ENCODE measurements around the gene MT2A. TPM values are rescaled to one million over a fixed set of nuclear protein-coding genes. Genes with fewer than 3 reads are reported as not detected.

The MT2A gene
- total RNA-seq, 1 experiment from 2014 or later: 149 TPM

- no peak for DNase-seq (ENCODE audit: low read depth)
- in situ Hi-C loops (cut with HindIII; ENCODE audit: low pct_unique_long_range_greater_than_20kb, low sequenced_read_pairs): no loop called here
These were observed 41.4 kb downstream of the MT2A start for GRCh38 chr16:56649820-56650219.

GRCh38 chr16:56651586-56651985, 43.2 kb downstream of the MT2A start, which contains the start of gene MT1B:
Gene MT1B, plus strand, starts transcription at chr16:56651886. Its CDS starts 68 bp downstream, at chr16:56651954.
- DNase-seq (ENCODE audit: low read depth): no peak
- in situ Hi-C loops (cut with HindIII; ENCODE audit: low pct_unique_long_range_greater_than_20kb, low sequenced_read_pairs): no loop called here

DNA sequence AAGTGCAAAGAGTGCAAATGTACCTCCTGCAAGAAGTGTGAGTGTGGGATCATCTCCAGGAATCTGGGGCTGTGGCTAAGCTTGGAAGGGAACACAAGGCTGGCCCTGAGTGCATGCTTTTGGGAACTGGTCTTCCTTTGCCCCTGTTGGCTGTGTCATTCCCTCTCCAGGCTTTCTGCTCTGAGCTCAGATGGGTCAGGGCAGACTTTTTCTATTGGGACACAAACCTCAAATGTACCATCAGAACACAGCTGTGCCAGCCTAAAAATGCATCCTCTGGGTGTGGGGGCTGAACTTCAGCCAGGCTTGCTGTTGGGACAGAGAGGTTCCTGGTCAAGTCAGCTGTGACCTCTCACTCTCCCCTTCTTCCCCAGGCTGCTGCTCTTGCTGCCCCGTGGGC, 44.2 kb downstream of the MT2A start:
- in situ Hi-C loops (cut with HindIII; ENCODE audit: low pct_unique_long_range_greater_than_20kb, low sequenced_read_pairs): no loop called here
- DNase-seq (ENCODE audit: low read depth): no peak

DNA sequence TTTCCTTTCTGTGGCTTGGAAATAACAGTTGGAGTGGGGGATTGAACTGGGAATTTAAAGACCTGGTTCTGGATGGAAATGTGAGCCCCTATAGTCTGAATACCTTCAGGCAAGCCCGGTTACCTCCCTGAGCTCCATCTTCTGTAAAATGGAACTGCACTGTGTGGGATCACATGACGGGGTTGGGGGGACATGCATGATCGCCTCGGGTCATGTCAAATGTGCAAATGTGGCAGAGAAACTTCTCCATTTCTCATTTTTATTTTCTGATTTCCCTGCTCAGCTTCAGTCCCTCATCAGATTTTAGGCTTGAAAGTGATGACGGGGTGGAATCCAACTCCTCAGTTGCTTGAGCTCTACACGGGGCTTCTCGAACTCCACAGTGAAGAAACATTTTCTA, 44.8 kb downstream of the MT2A start:
- DNase-seq (ENCODE audit: low read depth): no peak
- in situ Hi-C loops (cut with HindIII; ENCODE audit: low pct_unique_long_range_greater_than_20kb, low sequenced_read_pairs): no loop called here

- in situ Hi-C loops (cut with HindIII; ENCODE audit: low pct_unique_long_range_greater_than_20kb, low sequenced_read_pairs): no loop called here
- DNase-seq (ENCODE audit: low read depth): peak; percentile 72
These were observed 49.4 kb downstream of the MT2A start, which contains the start of gene MT1F for GRCh38 chr16:56657555-56658326. Gene MT1F, plus strand, starts transcription at chr16:56657959. Its CDS starts 100 bp downstream, at chr16:56658059.

GRCh38 chr16:56658327-56658875, 50.0 kb downstream of the MT2A start:
- in situ Hi-C loops (cut with HindIII; ENCODE audit: low pct_unique_long_range_greater_than_20kb, low sequenced_read_pairs): no loop called here
- no peak for DNase-seq (ENCODE audit: low read depth)

Other genes starting within 250 kb of the MT2A start
- 109 TPM in 2 replicates for gene AMFR, start 183.0 kb upstream of the MT2A start, total RNA-seq (2014; rRNA removed; shearing (Covaris generic); ENCODE audit: low replicate concordance)
- gene NUDT21, start 157.3 kb upstream of the MT2A start, total RNA-seq (2014; rRNA removed; shearing (Covaris generic); ENCODE audit: low replicate concordance): 68.5 and 95.5 TPM in 2 replicates
- 38.4 and 58.4 TPM in 2 replicates for gene OGFOD1, start 157.0 kb upstream of the MT2A start, total RNA-seq (2014; rRNA removed; shearing (Covaris generic); ENCODE audit: low replicate concordance)
- gene BBS2, start 88.6 kb upstream of the MT2A start, total RNA-seq (2014; rRNA removed; shearing (Covaris generic); ENCODE audit: low replicate concordance): 33.6 and 62.2 TPM in 2 replicates
- gene MT4, start 43.5 kb upstream of the MT2A start, total RNA-seq (2014; rRNA removed; shearing (Covaris generic); ENCODE audit: low replicate concordance): not detected in 2 replicates
- gene MT3, start 19.1 kb upstream of the MT2A start, total RNA-seq (2014; rRNA removed; shearing (Covaris generic); ENCODE audit: low replicate concordance): not detected in 2 replicates
- not detected in 2 replicates for gene MT1E, start 17.2 kb downstream of the MT2A start, total RNA-seq (2014; rRNA removed; shearing (Covaris generic); ENCODE audit: low replicate concordance)
- not detected in 2 replicates for gene MT1M, start 24.1 kb downstream of the MT2A start, total RNA-seq (2014; rRNA removed; shearing (Covaris generic); ENCODE audit: low replicate concordance)
- not detected in 2 replicates for gene MT1A, start 30.1 kb downstream of the MT2A start, total RNA-seq (2014; rRNA removed; shearing (Covaris generic); ENCODE audit: low replicate concordance)
- gene MT1B, start 43.3 kb downstream of the MT2A start, total RNA-seq (2014; rRNA removed; shearing (Covaris generic); ENCODE audit: low replicate concordance): not detected in 2 replicates
- gene MT1F, start 49.4 kb downstream of the MT2A start, total RNA-seq (2014; rRNA removed; shearing (Covaris generic); ENCODE audit: low replicate concordance): 17.6 TPM in 1 of 2 replicates, not detected in the other
- gene MT1G, start 59.5 kb downstream of the MT2A start, total RNA-seq (2014; rRNA removed; shearing (Covaris generic); ENCODE audit: low replicate concordance): not detected in 2 replicates
- not detected in 2 replicates for gene MT1H, start 61.2 kb downstream of the MT2A start, total RNA-seq (2014; rRNA removed; shearing (Covaris generic); ENCODE audit: low replicate concordance)
- 141 and 168 TPM in 2 replicates for gene MT1X, start 73.9 kb downstream of the MT2A start, total RNA-seq (2014; rRNA removed; shearing (Covaris generic); ENCODE audit: low replicate concordance)
- gene NUP93, start 121.5 kb downstream of the MT2A start, total RNA-seq (2014; rRNA removed; shearing (Covaris generic); ENCODE audit: low replicate concordance): 46.4 and 57.5 TPM in 2 replicates

Measured in Caki2 (cell line).